Measurements from ENCODE around the gene ANKIB1.
A peak's percentile ranks its signal among the peaks of the same experiment; 100 is the strongest.

The ANKIB1 gene, protein sequence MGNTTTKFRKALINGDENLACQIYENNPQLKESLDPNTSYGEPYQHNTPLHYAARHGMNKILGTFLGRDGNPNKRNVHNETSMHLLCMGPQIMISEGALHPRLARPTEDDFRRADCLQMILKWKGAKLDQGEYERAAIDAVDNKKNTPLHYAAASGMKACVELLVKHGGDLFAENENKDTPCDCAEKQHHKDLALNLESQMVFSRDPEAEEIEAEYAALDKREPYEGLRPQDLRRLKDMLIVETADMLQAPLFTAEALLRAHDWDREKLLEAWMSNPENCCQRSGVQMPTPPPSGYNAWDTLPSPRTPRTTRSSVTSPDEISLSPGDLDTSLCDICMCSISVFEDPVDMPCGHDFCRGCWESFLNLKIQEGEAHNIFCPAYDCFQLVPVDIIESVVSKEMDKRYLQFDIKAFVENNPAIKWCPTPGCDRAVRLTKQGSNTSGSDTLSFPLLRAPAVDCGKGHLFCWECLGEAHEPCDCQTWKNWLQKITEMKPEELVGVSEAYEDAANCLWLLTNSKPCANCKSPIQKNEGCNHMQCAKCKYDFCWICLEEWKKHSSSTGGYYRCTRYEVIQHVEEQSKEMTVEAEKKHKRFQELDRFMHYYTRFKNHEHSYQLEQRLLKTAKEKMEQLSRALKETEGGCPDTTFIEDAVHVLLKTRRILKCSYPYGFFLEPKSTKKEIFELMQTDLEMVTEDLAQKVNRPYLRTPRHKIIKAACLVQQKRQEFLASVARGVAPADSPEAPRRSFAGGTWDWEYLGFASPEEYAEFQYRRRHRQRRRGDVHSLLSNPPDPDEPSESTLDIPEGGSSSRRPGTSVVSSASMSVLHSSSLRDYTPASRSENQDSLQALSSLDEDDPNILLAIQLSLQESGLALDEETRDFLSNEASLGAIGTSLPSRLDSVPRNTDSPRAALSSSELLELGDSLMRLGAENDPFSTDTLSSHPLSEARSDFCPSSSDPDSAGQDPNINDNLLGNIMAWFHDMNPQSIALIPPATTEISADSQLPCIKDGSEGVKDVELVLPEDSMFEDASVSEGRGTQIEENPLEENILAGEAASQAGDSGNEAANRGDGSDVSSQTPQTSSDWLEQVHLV

DNA sequence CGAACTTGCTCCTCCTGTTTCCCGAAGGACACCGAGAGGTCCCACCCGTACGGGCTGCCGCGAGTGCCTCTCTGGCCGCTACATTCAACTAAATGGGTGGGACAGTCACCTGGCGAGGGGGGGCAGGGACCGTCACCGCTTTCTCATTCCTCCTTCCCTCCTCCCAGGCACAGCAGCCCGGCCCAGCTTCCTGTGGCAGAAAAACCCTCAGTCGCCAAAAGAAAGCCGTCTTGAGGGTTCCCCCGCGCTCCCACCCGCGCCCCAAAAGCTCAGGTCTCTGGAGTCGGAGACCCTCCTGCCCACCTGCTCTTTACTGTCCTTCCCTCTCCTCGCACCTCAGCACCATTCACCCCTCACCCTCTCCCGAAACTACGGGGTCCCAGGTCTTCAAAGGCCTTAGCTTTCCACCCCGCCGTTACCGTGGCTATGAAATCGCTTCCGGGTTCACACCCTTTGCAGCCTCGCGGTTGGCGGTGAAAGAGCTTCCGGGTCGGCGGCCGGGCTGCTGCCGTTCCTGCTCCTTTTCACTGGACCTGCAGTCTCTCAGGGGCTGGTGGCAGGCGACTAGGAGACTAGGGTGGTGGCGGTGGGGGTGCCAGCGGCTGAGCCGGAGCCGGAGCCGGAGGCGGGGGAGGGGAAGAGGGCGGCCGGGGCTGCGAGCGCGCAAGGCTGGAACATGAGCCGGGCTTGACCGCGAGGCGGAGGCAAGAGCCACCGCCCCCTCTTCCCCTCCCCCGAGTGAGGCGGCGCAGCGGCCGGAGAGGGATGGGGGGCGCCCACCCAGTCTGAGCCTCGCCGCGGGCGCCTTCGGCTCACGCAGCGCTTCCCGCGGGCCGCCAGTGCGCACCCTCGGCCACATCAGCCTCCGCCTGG lies at the start of gene ANKIB1, which contains the start of gene KRIT1:
Gene ANKIB1, plus strand, starts transcription at position 488 of the 873 bp plus-strand sequence. CDS start 49,005 bp downstream, outside the sequence.
Gene KRIT1, minus strand, starts transcription at position 428 of the 873 bp plus-strand sequence. CDS start 3,779 bp downstream, outside the sequence.
- Mint-ChIP-seq H3K4me1 (peaks cover 41% of the 10 kb centered on the region), H3K9me3 (no peaks in the 10 kb centered on the region), H3K36me3 (ENCODE audit: low read depth) (peaks cover 5% of the 10 kb centered on the region), H3K4me3 (peak within 1 kb of the TSS; percentile 98), H3K27ac (peak within 1 kb of the TSS; percentile 100), H3K27me3 (ENCODE audit: low read depth, poor library complexity) (no peaks in the 10 kb centered on the region)
- DNase-seq, result peak; percentile 90
- TF ChIP-seq, protein P1, sequence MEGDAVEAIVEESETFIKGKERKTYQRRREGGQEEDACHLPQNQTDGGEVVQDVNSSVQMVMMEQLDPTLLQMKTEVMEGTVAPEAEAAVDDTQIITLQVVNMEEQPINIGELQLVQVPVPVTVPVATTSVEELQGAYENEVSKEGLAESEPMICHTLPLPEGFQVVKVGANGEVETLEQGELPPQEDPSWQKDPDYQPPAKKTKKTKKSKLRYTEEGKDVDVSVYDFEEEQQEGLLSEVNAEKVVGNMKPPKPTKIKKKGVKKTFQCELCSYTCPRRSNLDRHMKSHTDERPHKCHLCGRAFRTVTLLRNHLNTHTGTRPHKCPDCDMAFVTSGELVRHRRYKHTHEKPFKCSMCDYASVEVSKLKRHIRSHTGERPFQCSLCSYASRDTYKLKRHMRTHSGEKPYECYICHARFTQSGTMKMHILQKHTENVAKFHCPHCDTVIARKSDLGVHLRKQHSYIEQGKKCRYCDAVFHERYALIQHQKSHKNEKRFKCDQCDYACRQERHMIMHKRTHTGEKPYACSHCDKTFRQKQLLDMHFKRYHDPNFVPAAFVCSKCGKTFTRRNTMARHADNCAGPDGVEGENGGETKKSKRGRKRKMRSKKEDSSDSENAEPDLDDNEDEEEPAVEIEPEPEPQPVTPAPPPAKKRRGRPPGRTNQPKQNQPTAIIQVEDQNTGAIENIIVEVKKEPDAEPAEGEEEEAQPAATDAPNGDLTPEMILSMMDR (IDR thresholded peaks at IDR 0.05), result peak; percentile 12

DNA sequence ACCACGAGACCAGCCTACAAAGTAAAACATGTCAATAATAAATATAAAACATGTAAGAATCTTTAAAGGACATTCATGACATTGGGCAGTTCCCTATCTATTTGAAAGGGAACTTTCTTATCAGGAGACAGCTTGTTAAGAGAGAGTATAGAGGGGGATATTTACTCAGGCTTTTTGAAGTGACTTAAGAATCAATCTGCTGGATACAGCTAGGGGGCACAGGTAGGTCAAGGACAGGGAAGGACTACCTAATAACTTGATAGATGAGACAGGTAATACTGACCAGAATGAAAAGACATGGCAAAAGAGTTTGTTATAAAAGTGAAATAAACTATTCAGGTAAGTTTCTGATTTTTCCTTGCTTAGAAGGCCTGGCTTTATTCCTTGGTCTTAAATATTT lies 45.0 kb upstream of the ANKIB1 start:
- Mint-ChIP-seq H3K27ac (no peak overlapping the region), H3K36me3 (ENCODE audit: low read depth) (peaks cover 82% of the 10 kb centered on the region)
- DNase-seq, result no peak

DNA sequence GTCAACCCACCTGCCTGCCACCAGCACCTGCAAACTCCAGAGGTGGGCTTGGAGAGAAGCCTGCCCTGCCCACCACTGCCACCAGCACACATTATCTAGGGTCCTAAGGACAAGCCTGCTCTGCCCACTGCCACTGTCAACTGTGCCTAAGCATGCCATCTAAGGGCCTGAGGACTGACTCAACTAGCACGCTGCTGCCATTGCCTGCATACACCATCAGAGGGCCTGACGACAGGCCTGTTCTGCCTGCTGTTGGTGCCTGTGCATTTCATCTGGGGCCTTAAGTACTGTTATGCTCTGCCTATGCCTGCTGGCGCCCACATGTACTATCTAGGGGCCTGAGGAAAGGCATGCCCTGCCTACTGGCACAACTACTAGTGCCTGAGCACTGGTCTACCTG lies 39.8 kb upstream of the ANKIB1 start:
- Mint-ChIP-seq H3K9me3 (peaks cover 34% of the 10 kb centered on the region), H3K27me3 (ENCODE audit: low read depth, poor library complexity) (peaks cover 2% of the 10 kb centered on the region), H3K27ac (no peak overlapping the region), H3K36me3 (ENCODE audit: low read depth) (peaks cover 87% of the 10 kb centered on the region), H3K4me3 (no peak overlapping the region), H3K4me1 (no peaks in the 10 kb centered on the region)
- TF ChIP-seq, protein P1 (IDR thresholded peaks at IDR 0.05), result no peak
- no peak for DNase-seq

More for the DNA sequence above, 45.0 kb upstream of the ANKIB1 start:
- Mint-ChIP-seq H3K4me1 (no peaks in the 10 kb centered on the region), H3K27me3 (ENCODE audit: low read depth, poor library complexity) (no peaks in the 10 kb centered on the region), H3K9me3 (no peaks in the 10 kb centered on the region), H3K4me3 (no peak overlapping the region)
- TF ChIP-seq, protein P1 (IDR thresholded peaks at IDR 0.05), result no peak

DNA sequence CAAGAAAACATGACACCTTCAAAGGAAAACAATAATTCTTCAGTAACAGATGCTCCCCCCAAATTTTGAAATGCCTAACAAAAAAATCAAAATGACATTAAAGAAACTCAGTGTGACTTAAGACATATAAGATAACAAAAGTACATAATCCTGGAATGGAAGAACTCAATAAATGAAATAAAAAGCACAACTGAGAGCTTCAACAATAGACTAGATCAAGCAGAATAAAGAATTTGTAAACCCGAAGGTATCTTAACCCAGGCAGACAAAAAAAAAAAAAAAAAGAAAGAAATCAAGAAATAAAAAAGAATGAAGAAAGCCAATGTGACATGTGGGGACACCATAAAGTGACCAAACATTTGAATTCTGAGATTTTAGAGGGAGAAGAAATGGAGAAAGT lies 39.1 kb upstream of the ANKIB1 start:
- Mint-ChIP-seq H3K4me1 (no peaks in the 10 kb centered on the region), H3K27me3 (ENCODE audit: low read depth, poor library complexity) (peaks cover 2% of the 10 kb centered on the region), H3K36me3 (ENCODE audit: low read depth) (peaks cover 89% of the 10 kb centered on the region), H3K4me3 (no peak overlapping the region), H3K9me3 (peaks cover 34% of the 10 kb centered on the region), H3K27ac (no peak overlapping the region)
- no peak for DNase-seq
- TF ChIP-seq, protein P1 (IDR thresholded peaks at IDR 0.05), result no peak

DNA sequence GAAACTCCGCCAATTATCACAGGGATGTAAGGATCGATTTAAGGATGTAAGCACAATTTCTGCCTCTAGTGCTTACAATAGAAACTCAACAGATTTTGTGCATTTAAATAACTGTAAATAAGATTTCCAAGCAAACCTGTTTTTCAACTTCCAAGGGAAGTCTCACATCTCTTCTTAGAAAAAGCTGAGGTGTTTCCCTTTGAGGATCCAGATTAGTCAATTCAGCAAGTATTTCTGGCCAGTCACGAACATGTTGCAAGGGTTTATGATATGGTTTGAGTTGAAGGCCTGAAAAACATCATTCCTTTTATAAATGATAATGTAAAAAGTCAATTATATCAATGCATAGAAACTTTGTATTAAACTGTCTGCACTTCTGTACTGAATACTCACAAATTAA lies 24.0 kb upstream of the ANKIB1 start:
- no peak overlapping the region for H3K4me3 Mint-ChIP-seq
- TF ChIP-seq, protein P1 (IDR thresholded peaks at IDR 0.05), result no peak
- no peaks in the 10 kb centered on the region for H3K9me3 Mint-ChIP-seq
- no peaks in the 10 kb centered on the region for H3K27me3 Mint-ChIP-seq (ENCODE audit: low read depth, poor library complexity)
- no peak overlapping the region for H3K27ac Mint-ChIP-seq
- no peak for DNase-seq
- H3K36me3 Mint-ChIP-seq (ENCODE audit: low read depth), result peaks cover 77% of the 10 kb centered on the region
- H3K4me1 Mint-ChIP-seq, result no peaks in the 10 kb centered on the region
